ENCODE measurements around the gene ZRSR2.

- no peak for TF ChIP-seq CTCF (IDR thresholded peaks at IDR 0.05)
- TF ChIP-seq POLR2AphosphoS5 (IDR thresholded peaks at IDR 0.05; ENCODE audit: low read depth, low read length): no peak
- no peak for TF ChIP-seq SIN3A (IDR thresholded peaks at IDR 0.05; ENCODE audit: borderline replicate concordance, insufficient read depth, low read depth, low read length)
- TF ChIP-seq REST (IDR thresholded peaks at IDR 0.05; ENCODE audit: insufficient read depth in 1 of 2, low read depth in 2 of 2, low read length in 1 of 2): no peak
Observed at GRCh38 chrX:15843960-15844359, 53.7 kb downstream of the ZRSR2 start.
